ENCODE measurements around the gene NCAM2.

NCAM2 gene

GRCh38 chr21:21226472-21226871, 228.3 kb downstream of the NCAM2 start:
- DNase-seq (ENCODE audit: low spot score) = no peak

GRCh38 chr21:21230672-21231071, 232.5 kb downstream of the NCAM2 start:
- DNase-seq (ENCODE audit: low spot score) = no peak

GRCh38 chr21:21231913-21232312, 233.7 kb downstream of the NCAM2 start:
- DNase-seq (ENCODE audit: low spot score) = no peak

GRCh38 chr21:21232320-21232719, 234.1 kb downstream of the NCAM2 start:
- DNase-seq (ENCODE audit: low spot score) = no peak

- no peak for DNase-seq (ENCODE audit: low spot score)
Measured at GRCh38 chr21:21233051-21233450, 234.8 kb downstream of the NCAM2 start.

GRCh38 chr21:21236996-21237395, 238.8 kb downstream of the NCAM2 start:
- DNase-seq (ENCODE audit: low spot score) = no peak

GRCh38 chr21:21238629-21239400, 240.6 kb downstream of the NCAM2 start:
- DNase-seq (ENCODE audit: low spot score) = peak; percentile 4

GRCh38 chr21:21241391-21241790, 243.2 kb downstream of the NCAM2 start:
- no peak for DNase-seq (ENCODE audit: low spot score)

GRCh38 chr21:21246007-21246406, 247.8 kb downstream of the NCAM2 start:
- no peak for DNase-seq (ENCODE audit: low spot score)

GRCh38 chr21:21247424-21247823, 249.2 kb downstream of the NCAM2 start:
- no peak for DNase-seq (ENCODE audit: low spot score)

- no peak for DNase-seq (ENCODE audit: low spot score)
Measured at GRCh38 chr21:21262048-21262447, 263.8 kb downstream of the NCAM2 start.

GRCh38 chr21:21268061-21268471, 269.9 kb downstream of the NCAM2 start:
- DNase-seq (ENCODE audit: low spot score) = no peak

- DNase-seq (ENCODE audit: low spot score) = no peak
Measured at GRCh38 chr21:21268885-21269284, 270.7 kb downstream of the NCAM2 start.

GRCh38 chr21:21279193-21279901, 281.1 kb downstream of the NCAM2 start:
- no peak for DNase-seq (ENCODE audit: low spot score)

- DNase-seq (ENCODE audit: low spot score) = no peak
Measured at GRCh38 chr21:21283810-21284209, 285.6 kb downstream of the NCAM2 start.

- DNase-seq (ENCODE audit: low spot score) = no peak
Measured at GRCh38 chr21:21286170-21286798, 288.1 kb downstream of the NCAM2 start.

GRCh38 chr21:21290751-21291150, 292.5 kb downstream of the NCAM2 start:
- DNase-seq (ENCODE audit: low spot score) = no peak

GRCh38 chr21:21291883-21292569, 293.8 kb downstream of the NCAM2 start:
- no peak for DNase-seq (ENCODE audit: low spot score)

GRCh38 chr21:21295303-21295702, 297.1 kb downstream of the NCAM2 start:
- DNase-seq (ENCODE audit: low spot score) = no peak

- DNase-seq (ENCODE audit: low spot score) = no peak
Measured at GRCh38 chr21:21297211-21297610, 299.0 kb downstream of the NCAM2 start.

GRCh38 chr21:21301013-21301412, 302.8 kb downstream of the NCAM2 start:
- DNase-seq (ENCODE audit: low spot score) = no peak

- no peak for DNase-seq (ENCODE audit: low spot score)
Measured at GRCh38 chr21:21309510-21309909, 311.3 kb downstream of the NCAM2 start.

GRCh38 chr21:21324297-21324696, 326.1 kb downstream of the NCAM2 start:
- no peak for DNase-seq (ENCODE audit: low spot score)

Measured in HuH-7 (cell line).